NCI-H1105 (cell line): ENCODE measurements around the gene GIT1.
A peak's percentile ranks its signal among the peaks of the same experiment; 100 is the strongest.

Source experiments
- DNase-seq: peaks from one replicate; lab custom pipeline; 2025; lab: John Stamatoyannopoulos, UW

GIT1 gene

GRCh38 chr17:29579866-29580771 lies 9.3 kb downstream of the GIT1 start:
- DNase-seq: peak; percentile 53

DNA sequence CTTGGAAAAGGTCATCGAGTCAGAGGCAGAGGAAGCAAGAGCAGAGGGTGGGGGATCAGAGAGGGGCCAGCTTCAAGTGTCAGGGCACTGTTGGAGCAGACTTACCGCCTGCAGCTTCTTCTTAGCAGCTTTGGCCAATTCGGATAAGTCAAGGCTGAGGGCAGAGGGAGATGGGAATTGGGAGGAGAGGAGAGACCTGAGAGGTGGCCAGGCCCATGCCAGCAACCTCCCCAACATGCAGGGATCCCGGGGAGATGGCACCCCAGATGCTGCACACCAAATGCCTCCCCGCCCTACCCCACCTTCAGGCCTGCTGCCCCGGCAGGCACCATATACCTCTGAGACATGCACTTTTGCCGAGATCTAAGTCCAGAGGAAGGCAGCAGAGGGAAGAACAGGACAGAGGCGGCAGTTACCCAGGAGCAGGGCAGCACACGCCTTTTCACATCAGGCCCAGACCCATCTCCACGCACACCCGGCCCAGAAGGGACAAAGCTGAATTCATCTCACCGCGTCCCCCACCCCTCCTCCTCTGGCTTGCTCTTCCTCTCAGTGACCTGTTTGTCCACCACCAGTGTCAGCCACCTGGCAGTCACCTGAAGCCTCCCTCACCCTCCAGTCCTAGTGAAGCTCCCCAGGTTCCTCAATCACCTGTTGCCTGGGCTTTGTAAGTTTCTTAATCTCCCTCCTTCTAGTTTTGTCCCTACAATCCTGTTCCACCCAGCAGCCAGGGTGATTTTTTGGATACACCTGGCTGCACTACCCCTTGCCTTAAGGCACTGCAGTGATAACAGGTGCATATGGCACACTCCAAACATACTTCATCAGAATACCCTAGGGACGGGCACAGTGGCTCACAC lies 10.6 kb downstream of the GIT1 start:
- DNase-seq: no peak

DNA sequence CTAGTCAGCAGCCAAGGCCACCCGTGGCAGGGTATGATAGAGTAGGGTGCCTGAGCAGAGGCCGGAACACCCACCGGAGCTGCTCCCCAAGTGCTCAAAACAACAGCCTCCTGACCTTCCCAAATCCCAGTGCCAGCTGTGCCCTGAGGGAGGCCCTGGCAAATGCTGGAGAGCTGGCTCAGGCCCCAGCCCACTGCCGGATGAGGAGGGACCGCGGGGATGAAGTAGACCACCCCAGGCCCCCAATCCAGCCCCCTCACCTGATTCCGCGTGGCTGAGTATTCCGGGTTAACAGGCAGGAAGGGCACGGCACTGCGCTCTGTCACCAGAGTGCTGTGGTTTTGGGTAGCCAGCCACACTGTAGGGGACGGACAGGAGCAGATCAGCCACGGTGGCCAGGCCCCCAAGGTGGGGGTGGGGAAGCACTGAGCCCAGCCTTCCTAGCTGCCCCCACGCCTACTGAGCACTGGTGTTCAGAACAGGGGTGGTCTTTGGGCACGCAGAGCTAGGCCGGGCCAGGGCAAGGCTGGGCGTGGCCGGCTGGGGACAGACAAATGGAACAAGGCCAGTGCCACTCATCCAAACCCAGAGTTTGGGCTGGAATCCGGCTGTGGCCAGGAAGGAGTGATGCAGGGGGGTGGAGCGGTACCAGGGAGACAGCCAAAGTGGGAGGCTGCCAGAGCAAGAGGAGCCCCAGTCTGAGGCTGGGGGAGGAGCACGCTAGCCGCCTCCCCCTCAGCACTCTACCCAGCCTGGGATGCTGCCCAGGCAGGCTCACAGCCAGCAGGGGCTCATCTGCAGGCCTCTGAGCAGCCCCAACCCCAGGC lies 11.8 kb downstream of the GIT1 start:
- no peak for DNase-seq

DNA sequence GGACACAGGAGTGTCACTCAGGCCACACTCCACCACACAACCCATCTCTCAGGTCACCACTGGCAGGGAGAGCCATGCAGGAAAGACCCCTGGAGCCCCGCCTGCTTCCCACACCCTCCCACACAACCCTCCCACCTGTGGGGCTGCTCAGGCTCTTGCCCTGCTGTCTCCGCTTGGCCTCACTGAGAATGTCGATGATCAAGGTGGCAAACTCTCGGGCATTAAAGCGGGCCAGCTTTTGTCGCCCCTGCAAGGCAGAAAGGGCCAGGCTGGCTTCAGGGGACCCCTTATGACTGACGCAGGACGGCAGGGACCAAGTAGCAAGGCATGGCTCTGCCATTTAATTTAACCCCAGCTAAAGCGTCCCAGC lies 12.5 kb downstream of the GIT1 start:
- no peak for DNase-seq

DNA sequence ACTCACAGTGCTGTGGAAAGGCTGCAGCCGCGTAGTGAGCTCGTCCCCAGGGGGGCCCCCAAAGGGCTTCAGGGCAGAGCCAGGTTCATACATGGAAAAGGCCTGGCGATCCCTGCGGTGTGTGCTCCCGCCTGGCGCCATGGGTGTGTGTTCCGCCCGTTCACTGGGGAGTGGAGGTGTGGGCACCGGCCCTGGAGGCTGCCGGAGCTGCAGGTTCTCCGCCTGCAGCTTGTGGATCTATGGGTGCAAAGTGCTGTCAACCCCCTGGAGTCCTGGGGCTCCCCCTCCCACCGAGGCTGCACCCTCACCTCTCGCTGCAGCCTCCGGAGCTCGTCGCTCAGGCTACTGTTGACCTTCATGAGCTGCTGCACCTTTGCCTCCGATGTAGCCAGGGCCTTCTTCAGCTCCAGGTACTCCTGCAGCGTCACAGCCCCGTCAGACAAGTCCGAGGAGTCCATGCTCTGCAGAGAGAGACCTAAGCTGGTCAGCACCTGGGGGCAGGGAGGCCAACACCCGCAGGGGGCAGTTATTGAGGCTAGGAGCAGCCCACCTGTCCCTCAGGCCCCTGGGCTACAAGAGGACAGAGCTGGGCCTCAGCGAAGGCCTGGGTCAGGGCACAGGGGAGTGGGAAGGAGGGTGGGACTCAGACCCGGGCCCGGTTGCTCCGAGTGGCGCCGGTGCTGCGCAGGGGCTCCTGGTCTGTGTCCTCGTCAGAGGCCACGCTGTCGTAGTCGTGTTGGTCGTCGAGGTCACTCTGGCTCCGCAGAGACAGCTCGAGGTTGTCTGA lies 13.0 kb downstream of the GIT1 start:
- DNase-seq: no peak

GRCh38 chr17:29575511-29576213 lies 13.8 kb downstream of the GIT1 start:
- no peak for DNase-seq

DNA sequence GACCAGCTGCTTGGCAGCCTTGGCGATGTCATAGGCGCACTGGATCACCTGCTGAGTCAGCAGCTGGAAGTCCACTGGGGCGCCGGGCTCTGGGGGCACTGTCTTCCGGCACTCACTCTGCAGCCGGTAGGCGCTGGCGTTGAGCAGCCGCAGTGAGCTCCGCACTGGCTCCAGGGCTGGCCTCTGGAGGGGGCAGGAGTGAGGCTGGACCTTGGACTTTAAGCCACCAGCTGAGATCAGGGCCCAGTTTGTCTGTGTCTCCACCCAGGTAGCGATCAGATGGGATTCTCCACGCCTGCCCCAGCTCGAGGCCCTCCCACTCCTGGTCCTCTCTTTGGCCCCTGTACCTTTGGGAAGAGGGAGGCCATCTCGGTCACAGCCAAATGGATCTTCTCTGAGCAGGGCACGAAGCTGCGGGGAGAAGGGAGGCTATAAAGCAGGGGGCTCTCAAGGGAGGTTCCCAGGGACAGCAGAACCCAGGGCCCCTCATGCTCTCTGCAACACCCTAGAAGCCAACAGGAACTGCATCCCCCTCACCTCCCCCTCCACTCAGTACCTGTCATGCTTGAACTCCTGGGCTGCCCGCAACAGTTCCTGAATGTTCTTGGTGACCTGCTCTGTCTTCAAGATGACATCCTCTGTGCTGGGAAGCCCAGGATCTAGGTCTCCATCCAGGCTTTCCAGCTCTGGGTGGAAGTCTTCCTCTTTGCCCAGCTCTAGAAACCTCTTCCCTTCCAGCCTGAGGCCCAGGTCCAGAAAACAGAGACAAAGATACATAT lies 14.5 kb downstream of the GIT1 start:
- no peak for DNase-seq

DNA sequence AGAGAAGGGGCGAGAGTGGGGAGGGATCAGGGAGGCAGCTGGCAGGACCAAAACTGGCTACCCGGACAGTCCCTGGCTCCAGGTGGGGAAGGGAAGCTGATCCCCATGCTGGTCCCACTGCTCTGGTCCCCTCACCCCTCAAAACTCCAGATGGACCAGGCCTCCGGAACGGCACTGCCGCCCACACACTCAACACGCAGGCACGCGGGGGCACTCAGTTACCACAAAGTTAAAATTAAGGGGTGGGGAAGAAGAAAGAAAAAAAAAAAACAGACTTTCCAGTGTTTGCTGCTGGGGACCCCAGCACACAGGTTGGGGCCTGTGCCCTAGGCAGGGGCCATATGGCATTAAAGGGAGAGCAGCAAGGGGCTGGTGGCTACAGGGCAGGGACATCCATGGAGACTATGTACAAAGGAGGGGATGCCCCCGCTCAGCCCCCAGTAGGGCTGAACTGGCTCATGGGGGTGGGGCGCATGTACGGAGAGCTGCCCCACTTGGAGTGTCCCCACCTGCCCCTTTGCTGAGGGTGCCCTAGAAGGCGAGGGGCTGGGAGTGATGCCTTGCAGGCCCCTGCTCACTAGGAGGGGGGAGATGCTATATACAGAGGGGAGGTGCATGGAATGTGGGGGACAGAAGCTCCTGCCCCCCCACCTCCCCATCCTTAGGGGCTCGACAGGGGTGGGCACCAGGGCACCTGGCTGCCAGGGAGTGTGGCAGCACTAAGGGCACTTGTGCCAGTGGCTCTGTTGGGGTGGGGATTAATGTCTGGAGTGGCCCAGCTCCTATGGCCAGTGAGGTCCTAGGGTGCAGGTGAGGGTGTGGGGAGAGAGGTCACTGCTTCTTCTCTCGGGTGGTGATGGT lies 15.3 kb downstream of the GIT1 start:
- DNase-seq: no peak

GRCh38 chr17:29573558-29573869 lies 15.9 kb downstream of the GIT1 start:
- no peak for DNase-seq

GRCh38 chr17:29572691-29573557 lies 16.5 kb downstream of the GIT1 start:
- DNase-seq: peak; percentile 15

DNA sequence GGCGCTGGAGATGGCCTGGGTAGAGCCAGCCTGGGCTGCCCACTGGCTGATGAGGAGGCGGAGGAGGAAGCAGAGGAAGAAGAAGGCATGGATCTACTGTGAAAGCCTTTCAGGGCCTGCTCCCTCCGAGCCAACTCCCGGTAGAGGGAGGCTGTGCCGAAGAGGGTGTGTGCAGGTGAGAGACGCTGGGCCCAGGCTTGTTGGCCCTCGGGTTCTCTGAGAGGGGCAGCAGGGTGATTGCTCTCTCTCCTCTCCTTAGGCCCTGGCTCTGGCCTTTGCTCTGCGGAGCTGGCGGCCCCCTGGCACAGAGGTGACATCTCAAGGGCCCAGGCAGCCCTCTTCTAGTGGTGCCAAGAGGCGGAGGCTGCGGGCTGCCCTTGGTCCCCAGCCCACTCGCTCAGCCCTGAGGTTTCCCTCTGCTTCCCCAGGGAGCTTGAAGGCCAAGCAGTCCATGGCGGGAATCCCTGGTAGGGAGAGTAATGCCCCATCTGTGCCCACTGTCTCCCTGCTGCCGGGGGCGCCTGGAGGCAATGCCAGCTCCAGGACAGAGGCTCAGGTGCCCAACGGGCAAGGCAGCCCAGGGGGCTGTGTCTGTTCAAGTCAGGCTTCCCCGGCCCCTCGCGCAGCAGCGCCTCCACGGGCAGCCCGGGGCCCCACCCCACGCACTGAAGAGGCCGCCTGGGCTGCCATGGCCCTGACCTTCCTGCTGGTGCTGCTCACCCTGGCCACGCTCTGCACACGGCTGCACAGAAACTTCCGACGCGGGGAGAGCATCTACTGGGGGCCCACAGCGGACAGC lies 17.4 kb downstream of the GIT1 start:
- no peak for DNase-seq

DNA sequence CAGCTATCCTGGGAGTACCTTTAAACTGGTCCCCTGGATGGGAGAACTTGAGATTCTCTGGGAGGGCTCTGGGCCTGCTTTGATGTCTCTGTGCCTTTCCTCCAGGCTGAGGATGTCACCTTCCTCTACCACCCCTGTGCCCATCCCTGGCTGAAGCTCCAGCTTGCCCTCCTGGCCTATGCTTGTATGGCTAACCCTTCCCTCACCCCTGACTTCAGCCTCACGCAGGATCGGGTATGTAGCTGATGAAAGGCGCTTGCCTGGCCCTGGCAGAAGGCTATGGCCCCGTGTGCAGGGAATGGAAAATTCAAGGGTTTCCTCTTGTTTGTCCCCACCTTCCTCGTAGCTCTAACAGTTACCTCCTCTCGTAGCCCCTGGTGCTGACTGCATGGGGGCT lies 18.0 kb downstream of the GIT1 start:
- no peak for DNase-seq

DNA sequence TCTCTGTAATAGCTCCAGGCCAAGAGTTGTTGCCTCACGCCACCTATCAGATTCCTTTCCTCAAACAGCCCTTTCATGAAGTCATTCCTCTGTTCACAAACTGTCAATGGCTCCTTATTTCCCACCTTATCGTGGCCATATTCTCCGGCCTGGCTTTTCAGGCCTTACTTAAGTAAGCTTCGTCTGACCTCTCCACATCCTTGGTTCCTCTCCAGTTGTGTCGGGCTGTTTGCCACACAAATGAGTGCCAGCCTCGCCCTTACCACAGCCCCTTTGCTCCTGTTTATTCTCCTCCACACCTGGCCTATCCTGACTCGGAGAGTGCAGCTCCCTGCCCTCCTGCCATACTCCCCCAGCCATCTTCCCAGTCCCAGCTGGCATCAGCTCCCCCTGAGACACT lies 18.9 kb downstream of the GIT1 start:
- no peak for DNase-seq

- DNase-seq: no peak
Measured at GRCh38 chr17:29569245-29569950, 20.1 kb downstream of the GIT1 start.

GRCh38 chr17:29568331-29569244 lies 20.9 kb downstream of the GIT1 start, which contains the start of gene TP53I13:
Gene TP53I13 (plus strand): TSS chr17:29568701. CDS start chr17:29568759, 58 bp downstream.
- peak; percentile 76 for DNase-seq
